ENCODE results near the gene OR52I2. TPM values are rescaled to one million over a fixed set of nuclear protein-coding genes. Genes with fewer than 3 reads are reported as not detected.

Gene OR52I2
- total RNA-seq, 4 donors from 2014 or later, result not detected

- no peak overlapping the region for H3K4me3 ChIP-seq
- DNase-seq (no peak), ATAC-seq (no peak)
- in situ Hi-C loops (cut with MboI; ENCODE audit: low sequenced_read_pairs in 4 of 4), result no loop called here
- TF ChIP-seq POLR2A (IDR thresholded peaks at IDR 0.05) (no peak), CTCF (IDR thresholded peaks at IDR 0.05 in 4 of 5, conservative IDR thresholded peaks at IDR 0.05 in 1 of 5) (no peak)
- no peaks in the 10 kb centered on the region for H3K36me3 ChIP-seq
- no peaks in the 10 kb centered on the region for H3K27me3 ChIP-seq
- intact Hi-C loops (cut with DNase I; ENCODE audit: low total_unique reads), result no loop called here
- no peaks in the 10 kb centered on the region for H3K4me1 ChIP-seq
- H3K9me3 ChIP-seq, result no peaks in the 10 kb centered on the region
- H3K27ac ChIP-seq, result no peak overlapping the region
Observed at GRCh38 chr11:4546878-4547277, 34.7 kb upstream of the OR52I2 start.

- intact Hi-C loops (cut with DNase I; ENCODE audit: low total_unique reads), result no loop called here
- H3K9me3 ChIP-seq, result no peaks in the 10 kb centered on the region
- in situ Hi-C loops (cut with MboI; ENCODE audit: low sequenced_read_pairs in 4 of 4), result no loop called here
- TF ChIP-seq POLR2A (IDR thresholded peaks at IDR 0.05), result no peak
- no peak for TF ChIP-seq CTCF (IDR thresholded peaks at IDR 0.05 in 4 of 5, conservative IDR thresholded peaks at IDR 0.05 in 1 of 5)
- H3K27ac ChIP-seq, result no peak overlapping the region
- ATAC-seq (no peak), DNase-seq (no peak)
- no peak overlapping the region for H3K4me3 ChIP-seq
- no peaks in the 10 kb centered on the region for H3K4me1 ChIP-seq
- no peaks in the 10 kb centered on the region for H3K36me3 ChIP-seq
- H3K27me3 ChIP-seq, result no peaks in the 10 kb centered on the region
Observed at GRCh38 chr11:4547416-4547815, 34.1 kb upstream of the OR52I2 start.

- in situ Hi-C loops (cut with MboI; ENCODE audit: low sequenced_read_pairs in 4 of 4), result no loop called here
Observed at GRCh38 chr11:4551346-4551979, 30.1 kb upstream of the OR52I2 start.

GRCh38 chr11:4559527-4560440, 21.8 kb upstream of the OR52I2 start:
- TF ChIP-seq CTCF (IDR thresholded peaks at IDR 0.05 in 4 of 5, conservative IDR thresholded peaks at IDR 0.05 in 1 of 5) (no peak), POLR2A (IDR thresholded peaks at IDR 0.05) (no peak)
- Histone ChIP-seq H3K4me1 (no peaks in the 10 kb centered on the region), H3K9me3 (no peaks in the 10 kb centered on the region), H3K27ac (no peak overlapping the region), H3K27me3 (no peaks in the 10 kb centered on the region), H3K4me3 (no peak overlapping the region), H3K36me3 (no peaks in the 10 kb centered on the region)
- in situ Hi-C loops (cut with MboI; ENCODE audit: low sequenced_read_pairs in 4 of 4), result no loop called here
- DNase-seq, result no peak
- intact Hi-C loops (cut with DNase I; ENCODE audit: low total_unique reads), result no loop called here
- no peak for ATAC-seq

More at GRCh38 chr11:4551346-4551979, 30.1 kb upstream of the OR52I2 start:
- no peak for DNase-seq
- H3K4me1 ChIP-seq, result no peaks in the 10 kb centered on the region
- intact Hi-C loops (cut with DNase I; ENCODE audit: low total_unique reads), result no loop called here
- H3K36me3 ChIP-seq, result no peaks in the 10 kb centered on the region
- no peaks in the 10 kb centered on the region for H3K27me3 ChIP-seq
- H3K9me3 ChIP-seq, result no peaks in the 10 kb centered on the region
- no peak for TF ChIP-seq POLR2A (IDR thresholded peaks at IDR 0.05)
- TF ChIP-seq CTCF (IDR thresholded peaks at IDR 0.05 in 4 of 5, conservative IDR thresholded peaks at IDR 0.05 in 1 of 5), result no peak
- ATAC-seq, result no peak
- H3K4me3 ChIP-seq, result no peak overlapping the region
- H3K27ac ChIP-seq, result no peak overlapping the region
